B cell (primary cell): ENCODE results near the gene IL1RN. TPM values are rescaled to one million over a fixed set of nuclear protein-coding genes. Genes with fewer than 3 reads are reported as not detected.
A peak's percentile ranks its signal among the peaks of the same experiment; 100 is the strongest.

Experiments
- ATAC-seq: fragments of 200-7000 bp; cut with Tn5 transposase; one replicate; pipeline ENCODE4 v1.10.0; 2021; ENCODE audit warnings: low read depth, mild to moderate bottlenecking, moderate number of reproducible peaks, moderate library complexity
- CTCF ChIA-PET: fragments of 350-600 bp; sonication (Branson Sonifier 250); formaldehyde crosslinking; loops from one replicate; lab custom pipeline; 2021; ENCODE audit warnings: antibody characterized with exemption, inconsistent platforms; lab: Charles Lee
- POLR2A ChIA-PET: fragments of 350-600 bp; sonication (Branson Sonifier 250); formaldehyde crosslinking; loops from one replicate; lab custom pipeline; 2021; ENCODE audit warnings: antibody characterized with exemption; lab: Charles Lee
- DNase-seq: peaks from one replicate; pipeline ENCODE4 v3.0.0; 2013
- H2AFZ ChIP-seq: 2 replicates; pipeline ENCODE4 v1.6.1; 2012; ENCODE audit warnings: mild to moderate bottlenecking, low read depth, low read length; ENCODE audit not compliant: insufficient read depth, poor library complexity, severe bottlenecking
- H3K27ac ChIP-seq, 2 donors: 1 replicate in 1 of 2; 2 replicates in 1 of 2; pipeline ENCODE4 v1.5.1; 2012 to 2013; ENCODE audit warnings: low read length in 2 of 2, mild to moderate bottlenecking in 2 of 2, moderate library complexity in 1 of 2
- H3K27me3 ChIP-seq, 4 experiments: fragments of 200-600 bp in 1 of 4; sonication (generic) in 1 of 4; replicated peaks in 1 of 4; 1 replicate in 2 of 4; 2 replicates in 2 of 4; pipeline versions ENCODE4 v1.6.1 to v1.7.0; 2013 to 2016; ENCODE audit warnings: low read length in 3 of 4, mild to moderate bottlenecking in 2 of 4, mixed read lengths in 1 of 4, moderate library complexity in 1 of 4; ENCODE audit not compliant: insufficient read depth in 4 of 4, control insufficient read depth in 3 of 4; ENCODE audit errors: control extremely low read depth in 1 of 4
- H3K36me3 ChIP-seq, 2 experiments: replicated peaks in 1 of 2; 1 replicate in 1 of 2; 2 replicates in 1 of 2; pipeline versions ENCODE4 v1.6.1 to v1.7.1; 2013; ENCODE audit warnings: low read length in 1 of 2; ENCODE audit not compliant: insufficient read depth in 2 of 2, control insufficient read depth in 1 of 2; ENCODE audit errors: control extremely low read depth in 1 of 2, extremely low read depth in 1 of 2
- H3K4me1 ChIP-seq, 2 donors: fragments of 200-600 bp in 1 of 2; sonication (generic) in 1 of 2; 1 replicate in 1 of 2; 2 replicates in 1 of 2; pipeline versions ENCODE4 v1.5.1 to v1.6.1; 2013 to 2017; ENCODE audit warnings: low read length in 2 of 2; ENCODE audit not compliant: control insufficient read depth in 2 of 2, insufficient read depth in 2 of 2
- H3K4me2 ChIP-seq: replicated peaks from 2 replicates; pipeline ENCODE3; 2012; ENCODE audit warnings: mild to moderate bottlenecking, low read depth, low read length; ENCODE audit not compliant: poor library complexity, severe bottlenecking
- H3K4me3 ChIP-seq, 5 experiments: fragments of 200-600 bp in 1 of 5; sonication (generic) in 1 of 5; 1 replicate in 3 of 5; 2 replicates in 2 of 5; pipeline versions ENCODE4 v1.5.1 to v1.7.0; 2011 to 2016; ENCODE audit warnings: low read length in 4 of 5, mild to moderate bottlenecking in 4 of 5, low read depth in 2 of 5, control low read depth in 1 of 5, moderate library complexity in 1 of 5; ENCODE audit not compliant: insufficient read depth in 1 of 5; ENCODE audit errors: control extremely low read depth in 1 of 5, extremely low read depth in 1 of 5
- H3K79me2 ChIP-seq: fragments of 200-600 bp; sonication (generic); one replicate; pipeline ENCODE4 v1.6.0; 2016; ENCODE audit warnings: low read length; ENCODE audit not compliant: control insufficient read depth, insufficient read depth
- H3K9ac ChIP-seq: fragments of 200-600 bp; sonication (generic); 2 replicates; pipeline ENCODE4 v1.6.1; 2017; ENCODE audit warnings: mild to moderate bottlenecking, low read length, moderate library complexity
- H3K9me3 ChIP-seq, 3 donors: one replicate each; pipeline versions ENCODE4 v1.6.1 to v1.7.1; 2013; ENCODE audit warnings: low read length in 2 of 3; ENCODE audit not compliant: control insufficient read depth in 2 of 3, insufficient read depth in 1 of 3; ENCODE audit errors: control extremely low read depth in 1 of 3
- H4K20me1 ChIP-seq: 2 replicates; pipeline ENCODE4 v1.6.0; 2012; ENCODE audit warnings: mild to moderate bottlenecking, low read length; ENCODE audit not compliant: insufficient read depth, control insufficient read depth, poor library complexity, severe bottlenecking
- H3K27ac Mint-ChIP-seq: one replicate; pipeline ENCODE4 v1.8.0; 2021; ENCODE audit warnings: mixed read lengths
- H3K27me3 Mint-ChIP-seq: one replicate; pipeline ENCODE4 v1.8.0; 2021; ENCODE audit warnings: mixed read lengths
- H3K4me1 Mint-ChIP-seq: one replicate; pipeline ENCODE4 v1.8.0; 2021; ENCODE audit warnings: mixed read lengths
- H3K4me3 Mint-ChIP-seq: one replicate; pipeline ENCODE4 v1.8.0; 2021; ENCODE audit warnings: mixed read lengths
- H3K9me3 Mint-ChIP-seq: one replicate; pipeline ENCODE4 v1.8.0; 2022; ENCODE audit warnings: mixed read lengths; ENCODE audit not compliant: insufficient read depth
- EZH2 ChIP-seq: IDR thresholded peaks from 2 replicates; pipeline ENCODE4 v1.6.1; 2012; ENCODE audit warnings: borderline replicate concordance, low read depth, mild to moderate bottlenecking, moderate library complexity, low read length; ENCODE audit not compliant: insufficient read depth, poor library complexity, severe bottlenecking
- WGBS: methylation state at CpG from one replicate; pipeline ENCODE4 v1.1.5; 2013; ENCODE audit warnings: missing lambda C conversion rate; ENCODE audit not compliant: insufficient coverage; 5-methylcytosine and 5-hydroxymethylcytosine counted together
- intact Hi-C: fragments of 100-400 bp; cut with micrococcal nuclease; formaldehyde crosslinking; loops from one replicate; pipeline ENCODE4 v1.10.0; 2022
- polyA plus RNA-seq: library from polyadenylated mRNA; depleted of rRNA; stranded (reverse); fragments of >200 nt; gene quantifications from 2 replicates; pipeline ENCODE4 v1.2.3, GENCODE V29; 2012
- total RNA-seq, 2 donors: library from RNA; stranded (reverse); fragments of 120-200 nt in 1 of 2; gene quantifications; 1 replicate in 1 of 2; 2 replicates in 1 of 2; pipeline versions ENCODE4 v1.2.3 to v1.2.4, GENCODE V29; 2013 to 2022
- TF ChIP-seq, protein P1 (sequence below): fragments of 200-600 bp; IDR thresholded peaks from one replicate; pipeline ENCODE4 v1.8.0; 2022; ENCODE audit warnings: antibody characterized with exemption, mild to moderate bottlenecking

The IL1RN gene
- total and polyA plus RNA-seq, 2 donors (not counting 1 experiment from before 2014, with no cell fraction given), result 0.79 TPM; not detected in 1

DNA sequence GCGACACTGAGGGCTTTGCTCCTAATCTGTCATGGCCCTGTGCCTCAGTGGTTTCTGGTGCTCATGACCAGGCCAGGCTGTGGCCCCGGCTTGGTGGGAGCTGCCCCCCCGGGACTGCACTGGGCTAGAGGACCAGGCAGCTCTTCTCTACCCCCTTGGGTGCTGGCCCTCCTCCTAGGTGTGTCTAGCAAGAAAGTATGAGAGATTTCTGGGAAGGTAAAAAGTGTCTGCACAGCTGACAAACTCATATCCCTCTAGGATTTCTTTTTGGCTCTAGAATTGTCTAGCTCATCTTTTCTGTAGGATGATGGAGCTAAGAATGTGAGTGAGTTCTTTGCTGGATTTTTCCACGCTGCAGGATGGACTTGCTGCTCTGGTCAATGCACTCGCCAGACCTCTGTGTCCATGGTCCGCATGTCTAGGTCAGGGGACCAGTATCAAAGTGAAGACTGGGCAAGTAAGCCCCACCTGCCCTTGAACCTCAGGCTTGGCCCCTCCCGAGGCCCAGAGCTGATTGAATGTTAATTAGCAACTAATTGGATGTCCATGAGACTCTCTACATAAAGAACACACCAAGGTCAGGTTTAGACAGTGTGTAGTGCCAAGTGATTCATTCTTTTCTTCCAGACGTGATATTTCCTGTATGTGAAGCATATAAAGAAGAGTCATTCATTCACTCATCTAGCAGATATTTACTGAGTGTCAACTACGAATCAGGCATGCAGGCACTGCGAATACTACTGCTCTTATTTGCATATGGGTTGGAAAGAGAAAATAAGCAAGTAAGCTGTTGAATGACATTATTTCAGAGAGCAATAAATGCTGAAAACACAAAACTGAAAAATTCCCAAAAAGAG lies 30.7 kb downstream of the IL1RN start:
- Histone ChIP-seq H3K9me3 (no peaks in the 10 kb centered on the region), H3K4me2 (peak overlapping the region; percentile 71), H3K79me2 (peaks cover 13% of the 10 kb centered on the region), H3K27me3 (peaks cover 0 to 2% (median 0%) of the 10 kb centered on the region in 4 experiments), H3K4me3 (peak overlapping the region in 4 of 5 experiments; percentile 55 to 71 (median 60)), H3K4me1 (peaks cover 17 to 23% of the 10 kb centered on the region in 2 donors), H3K27ac (no peak overlapping the region), H4K20me1 (no peaks in the 10 kb centered on the region), H3K36me3 (no peaks in the 10 kb centered on the region), H2AFZ (peak overlapping the region; percentile 84), H3K9ac (peak overlapping the region; percentile 60)
- peak overlapping the region; percentile 89 for H3K4me3 Mint-ChIP-seq
- DNase-seq (no peak), ATAC-seq (no peak)
- CTCF ChIA-PET, result interaction anchor here (1.1 to 4.9 kb wide), 7 partner anchors 13 to 46 kb away, joined by 3 to 40 read pairs (median 5); partner anchors contain the start of gene PSD4
- TF ChIP-seq, protein P1, sequence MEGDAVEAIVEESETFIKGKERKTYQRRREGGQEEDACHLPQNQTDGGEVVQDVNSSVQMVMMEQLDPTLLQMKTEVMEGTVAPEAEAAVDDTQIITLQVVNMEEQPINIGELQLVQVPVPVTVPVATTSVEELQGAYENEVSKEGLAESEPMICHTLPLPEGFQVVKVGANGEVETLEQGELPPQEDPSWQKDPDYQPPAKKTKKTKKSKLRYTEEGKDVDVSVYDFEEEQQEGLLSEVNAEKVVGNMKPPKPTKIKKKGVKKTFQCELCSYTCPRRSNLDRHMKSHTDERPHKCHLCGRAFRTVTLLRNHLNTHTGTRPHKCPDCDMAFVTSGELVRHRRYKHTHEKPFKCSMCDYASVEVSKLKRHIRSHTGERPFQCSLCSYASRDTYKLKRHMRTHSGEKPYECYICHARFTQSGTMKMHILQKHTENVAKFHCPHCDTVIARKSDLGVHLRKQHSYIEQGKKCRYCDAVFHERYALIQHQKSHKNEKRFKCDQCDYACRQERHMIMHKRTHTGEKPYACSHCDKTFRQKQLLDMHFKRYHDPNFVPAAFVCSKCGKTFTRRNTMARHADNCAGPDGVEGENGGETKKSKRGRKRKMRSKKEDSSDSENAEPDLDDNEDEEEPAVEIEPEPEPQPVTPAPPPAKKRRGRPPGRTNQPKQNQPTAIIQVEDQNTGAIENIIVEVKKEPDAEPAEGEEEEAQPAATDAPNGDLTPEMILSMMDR, result no peak
- no peak for TF ChIP-seq EZH2
- peak overlapping the region; percentile 84 for H3K27ac Mint-ChIP-seq
- peaks cover 16% of the 10 kb centered on the region for H3K4me1 Mint-ChIP-seq
- 60% methylated on average over 6 of the region's 10 CpGs for WGBS
- POLR2A ChIA-PET, result interaction anchor here (1.0 to 2.2 kb wide), 2 partner anchors 9 to 18 kb away, joined by 5 to 8 read pairs; no protein-coding TSS in a partner anchor
- H3K9me3 Mint-ChIP-seq, result no peaks in the 10 kb centered on the region
- intact Hi-C loops, result loop anchor here (1.0 to 2.0 kb wide), 3 partner anchors 15 to 41 kb away; partner anchors contain the start of gene PSD4
- H3K27me3 Mint-ChIP-seq, result no peaks in the 10 kb centered on the region
